NCI-H2029 (cell line): ENCODE results near the gene ZBTB2.
"Not testable (repeated sequence)": the region's sequence is repeated elsewhere in the genome, so short reads cannot be mapped to it uniquely, and the experiment has no call there.

ENCODE experiments used
- DNase-seq: peaks from one replicate; lab custom pipeline; 2025; lab: John Stamatoyannopoulos, UW

ZBTB2 gene

GRCh38 chr6:151402228-151402627 is 10.9 kb upstream of the ZBTB2 start:
- DNase-seq, result no peak

GRCh38 chr6:151400473-151400872 is 9.1 kb upstream of the ZBTB2 start:
- DNase-seq, result no peak

GRCh38 chr6:151399679-151400078 is 8.3 kb upstream of the ZBTB2 start:
- DNase-seq, result no peak

GRCh38 chr6:151393410-151393809 is 2.1 kb upstream of the ZBTB2 start:
- no peak for DNase-seq

- DNase-seq, result no peak
Observed at GRCh38 chr6:151392427-151392826, 1.1 kb upstream of the ZBTB2 start.

- peak; percentile 29 for DNase-seq
Observed at GRCh38 chr6:151390851-151391470, 398 bp downstream of the ZBTB2 start.

- peak; percentile 85 for DNase-seq
Observed at GRCh38 chr6:151390276-151390850, 996 bp downstream of the ZBTB2 start.

GRCh38 chr6:151389618-151390275 is 1.6 kb downstream of the ZBTB2 start:
- DNase-seq, result no peak

GRCh38 chr6:151388997-151389617 is 2.3 kb downstream of the ZBTB2 start:
- DNase-seq, result no peak

- DNase-seq, result no peak
Observed at GRCh38 chr6:151388236-151388635, 3.1 kb downstream of the ZBTB2 start.

GRCh38 chr6:151387175-151387970 is 4.0 kb downstream of the ZBTB2 start:
- DNase-seq, result no peak

GRCh38 chr6:151385177-151385576 is 6.2 kb downstream of the ZBTB2 start:
- DNase-seq, result no peak

- no peak for DNase-seq
Observed at GRCh38 chr6:151384151-151384550, 7.2 kb downstream of the ZBTB2 start.

- not testable (repeated sequence) for DNase-seq
Observed at GRCh38 chr6:151382631-151383030, 8.7 kb downstream of the ZBTB2 start.

GRCh38 chr6:151381722-151382121 is 9.6 kb downstream of the ZBTB2 start:
- DNase-seq, result no peak

- no peak for DNase-seq
Observed at GRCh38 chr6:151380848-151381205, 10.5 kb downstream of the ZBTB2 start.

- DNase-seq, result no peak
Observed at GRCh38 chr6:151379933-151380847, 11.2 kb downstream of the ZBTB2 start.

GRCh38 chr6:151377095-151377494 is 14.3 kb downstream of the ZBTB2 start:
- DNase-seq, result no peak

GRCh38 chr6:151376440-151376839 is 14.9 kb downstream of the ZBTB2 start:
- DNase-seq, result no peak

- no peak for DNase-seq
Observed at GRCh38 chr6:151375833-151376232, 15.5 kb downstream of the ZBTB2 start.

GRCh38 chr6:151374036-151374683 is 17.2 kb downstream of the ZBTB2 start:
- no peak for DNase-seq
